Left hindlimb (tissue), 1 donor: ENCODE measurements around the gene GGT5.
"Not testable (repeated sequence)": the region's sequence is repeated elsewhere in the genome, so short reads cannot be mapped to it uniquely, and the experiment has no call there.

Source experiments
- DNase-seq: peaks from one replicate; pipeline ENCODE4 v3.0.0-alpha.2; 2018

The GGT5 gene

GRCh38 chr22:24200619-24201212 lies 44.2 kb downstream of the GGT5 start:
- no peak for DNase-seq

- DNase-seq = no peak
These were observed 46.2 kb downstream of the GGT5 start for GRCh38 chr22:24198682-24199052.

DNA sequence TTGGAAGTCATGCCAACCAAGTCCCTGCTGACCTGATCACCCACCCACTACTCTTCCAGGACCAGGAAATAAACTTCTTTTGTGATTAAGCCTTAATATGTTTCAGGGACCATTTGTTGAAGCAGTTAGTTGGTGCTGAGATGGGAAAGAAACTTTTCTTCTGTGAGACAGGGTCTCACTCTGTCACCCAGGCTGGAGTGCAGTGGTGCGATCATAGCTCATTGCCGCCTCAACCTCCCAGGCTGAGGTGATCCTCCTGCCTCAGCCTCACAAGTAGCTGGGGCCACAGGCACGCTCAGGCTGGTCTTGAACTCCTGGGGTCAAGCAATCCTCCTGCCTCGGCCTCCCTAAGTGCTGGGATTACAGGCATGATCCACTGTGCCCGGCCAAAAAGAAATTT lies 53.0 kb downstream of the GGT5 start:
- DNase-seq = no peak

DNA sequence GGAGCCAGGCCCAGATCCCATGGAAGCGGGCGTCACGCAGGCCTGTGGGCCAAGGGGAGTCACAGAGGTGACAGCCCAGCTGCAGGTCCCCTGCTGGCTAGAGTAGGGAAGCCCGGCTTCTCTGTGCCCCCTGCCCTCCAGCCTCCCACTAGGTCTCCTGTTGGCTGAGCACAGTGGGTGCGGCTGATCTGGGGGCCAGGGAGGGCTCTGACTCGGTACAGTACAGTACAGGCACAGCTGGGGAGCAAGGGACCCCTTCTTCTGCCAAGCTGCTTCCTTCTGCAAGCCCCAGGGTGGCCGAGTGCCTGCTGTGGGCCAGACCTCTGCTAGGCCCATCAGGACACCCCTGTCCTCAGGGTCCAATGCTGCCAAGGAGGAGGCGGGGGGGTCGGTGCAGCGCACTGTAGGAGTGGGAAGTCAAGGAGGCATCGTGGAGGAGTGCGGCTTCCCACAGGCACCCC lies 53.5 kb downstream of the GGT5 start:
- no peak for DNase-seq

DNA sequence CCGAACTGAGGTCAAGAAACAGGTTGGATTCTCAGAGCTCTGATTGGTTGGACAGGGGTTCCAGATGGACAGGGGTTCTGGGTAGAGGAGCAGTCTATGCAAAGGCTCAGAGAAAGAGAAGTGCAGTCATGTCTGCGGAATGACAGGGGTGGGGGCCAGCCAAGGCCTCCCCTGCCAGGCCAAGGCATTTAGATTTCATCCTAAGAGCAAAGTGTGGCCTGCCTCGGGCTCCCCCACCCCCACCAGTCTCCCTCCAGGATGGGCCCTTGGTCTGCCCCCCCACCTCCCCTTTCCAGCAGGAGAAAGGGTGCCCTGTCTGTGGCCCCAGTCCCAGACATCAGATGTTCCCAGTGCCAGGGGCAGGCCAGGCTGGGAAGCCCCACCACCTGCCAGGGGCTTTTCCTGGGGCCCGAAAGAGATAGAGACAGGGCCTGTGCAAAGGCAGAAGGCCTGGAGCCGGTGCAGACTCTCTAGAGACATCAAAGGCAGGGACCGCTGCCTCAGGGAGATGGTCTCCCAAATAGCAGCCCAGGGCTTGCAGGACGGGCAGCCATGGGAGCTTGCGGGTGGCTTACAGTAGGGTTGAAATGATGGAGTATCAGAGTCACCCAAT lies 54.2 kb downstream of the GGT5 start:
- no peak for DNase-seq

GRCh38 chr22:24190159-24190540 lies 54.7 kb downstream of the GGT5 start:
- peak; percentile 31 for DNase-seq

DNA sequence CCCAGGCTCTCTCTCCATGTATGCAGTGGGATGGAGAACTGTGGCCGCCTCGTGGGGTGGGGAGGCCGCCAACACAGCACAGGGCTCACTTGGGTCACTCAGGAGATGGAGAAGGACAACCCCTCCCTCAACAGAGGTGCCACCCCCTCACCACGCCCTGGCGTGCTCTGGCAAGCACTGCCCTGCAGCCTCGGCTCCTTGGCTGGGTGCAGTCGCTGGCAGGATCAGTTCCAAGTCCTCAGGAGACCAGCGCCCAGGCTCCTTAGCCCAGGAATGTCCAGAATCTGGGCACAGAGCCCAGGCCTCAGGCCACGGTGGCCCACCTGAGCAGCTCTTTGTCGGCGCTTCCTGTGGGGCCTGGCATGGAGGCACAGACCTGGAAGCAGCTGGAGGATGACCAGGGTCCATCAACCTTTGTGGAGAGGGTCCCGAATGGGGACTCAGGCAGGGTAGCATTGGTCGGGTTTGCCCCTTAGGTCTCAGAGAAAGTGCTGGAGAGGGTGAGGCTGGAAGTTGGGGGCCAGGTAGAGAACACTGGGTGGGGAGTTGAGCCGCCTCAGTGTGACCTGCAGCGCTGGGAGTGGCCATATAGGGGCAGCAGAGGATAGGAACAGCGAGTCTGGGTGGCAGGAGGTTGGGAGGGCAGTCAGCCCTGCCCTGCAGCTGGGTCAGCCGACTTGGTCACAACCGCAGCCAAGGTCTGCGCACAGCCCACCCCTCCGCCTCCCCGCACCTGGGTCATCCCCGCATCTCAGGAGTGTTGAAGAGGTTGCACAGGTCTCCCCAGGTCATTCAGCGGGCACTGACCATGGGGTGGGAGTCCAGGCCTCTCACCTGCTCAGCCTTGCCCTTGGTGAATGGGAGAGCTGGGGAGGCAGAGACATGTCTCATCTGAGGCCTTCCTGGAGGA lies 55.4 kb downstream of the GGT5 start:
- DNase-seq = peak; percentile 75

- DNase-seq = no peak
These were observed 56.1 kb downstream of the GGT5 start for GRCh38 chr22:24188705-24189248.

- peak; percentile 47 for DNase-seq
These were observed 56.9 kb downstream of the GGT5 start for GRCh38 chr22:24187731-24188644.

- DNase-seq = no peak
These were observed 57.8 kb downstream of the GGT5 start for GRCh38 chr22:24186892-24187670.

DNA sequence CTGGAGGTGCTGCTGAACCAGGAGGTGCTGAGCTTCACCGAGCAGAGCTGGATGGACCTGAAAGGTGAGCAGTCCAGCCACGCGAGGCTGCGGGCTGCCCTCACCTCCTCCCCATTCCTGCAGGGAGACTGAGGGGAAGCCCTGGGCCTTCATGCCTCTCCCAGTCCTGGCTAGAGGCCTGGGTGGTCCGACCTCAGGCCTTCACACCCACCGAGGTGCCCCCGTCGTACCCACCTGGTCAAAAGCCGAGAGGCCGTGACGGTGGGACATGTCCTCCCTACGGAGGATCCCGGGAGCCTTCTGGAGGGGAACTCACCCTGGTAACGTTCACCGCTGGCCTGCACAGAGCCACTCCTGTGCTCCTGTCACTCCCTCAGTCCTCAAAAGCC lies 58.5 kb downstream of the GGT5 start:
- DNase-seq = no peak

DNA sequence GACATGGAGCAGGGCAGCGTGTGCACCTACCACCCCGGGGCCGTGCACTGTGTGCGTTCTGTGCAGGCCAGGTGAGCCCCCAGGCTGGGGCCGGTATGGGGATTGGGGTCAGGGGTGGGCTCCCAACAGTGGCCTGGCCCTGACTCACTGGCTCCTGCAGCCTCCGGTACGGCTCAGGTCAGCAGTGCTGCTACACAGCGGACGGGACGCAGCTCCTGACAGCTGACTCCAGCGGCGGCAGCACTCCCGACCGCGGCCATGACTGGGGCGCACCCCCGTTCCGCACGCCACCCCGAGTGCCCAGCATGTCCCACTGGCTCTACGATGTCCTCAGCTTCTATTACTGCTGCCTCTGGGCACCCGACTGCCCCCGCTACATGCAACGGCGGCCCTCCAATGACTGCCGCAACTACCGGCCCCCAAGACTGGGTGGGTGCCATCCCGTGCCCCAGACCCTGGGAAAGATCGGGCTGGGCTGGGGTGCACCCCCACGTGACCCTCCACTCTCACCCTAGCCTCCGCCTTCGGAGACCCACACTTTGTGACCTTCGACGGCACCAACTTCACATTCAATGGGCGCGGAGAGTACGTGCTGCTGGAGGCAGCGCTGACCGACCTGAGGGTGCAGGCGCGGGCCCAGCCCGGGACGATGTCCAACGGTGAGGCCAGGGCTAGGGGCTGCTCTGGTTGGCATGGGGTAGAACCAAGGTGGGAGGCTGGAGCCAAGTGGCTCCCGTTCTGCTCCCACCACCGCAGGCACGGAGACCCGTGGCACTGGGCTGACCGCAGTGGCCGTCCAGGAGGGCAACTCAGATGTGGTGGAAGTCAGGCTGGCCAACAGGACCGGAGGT lies 59.2 kb downstream of the GGT5 start:
- DNase-seq = peak; percentile 23

- peak; percentile 21 for DNase-seq
These were observed 59.8 kb downstream of the GGT5 start for GRCh38 chr22:24185001-24185500.

GRCh38 chr22:24184057-24184798 lies 60.7 kb downstream of the GGT5 start:
- peak; percentile 13 for DNase-seq

DNA sequence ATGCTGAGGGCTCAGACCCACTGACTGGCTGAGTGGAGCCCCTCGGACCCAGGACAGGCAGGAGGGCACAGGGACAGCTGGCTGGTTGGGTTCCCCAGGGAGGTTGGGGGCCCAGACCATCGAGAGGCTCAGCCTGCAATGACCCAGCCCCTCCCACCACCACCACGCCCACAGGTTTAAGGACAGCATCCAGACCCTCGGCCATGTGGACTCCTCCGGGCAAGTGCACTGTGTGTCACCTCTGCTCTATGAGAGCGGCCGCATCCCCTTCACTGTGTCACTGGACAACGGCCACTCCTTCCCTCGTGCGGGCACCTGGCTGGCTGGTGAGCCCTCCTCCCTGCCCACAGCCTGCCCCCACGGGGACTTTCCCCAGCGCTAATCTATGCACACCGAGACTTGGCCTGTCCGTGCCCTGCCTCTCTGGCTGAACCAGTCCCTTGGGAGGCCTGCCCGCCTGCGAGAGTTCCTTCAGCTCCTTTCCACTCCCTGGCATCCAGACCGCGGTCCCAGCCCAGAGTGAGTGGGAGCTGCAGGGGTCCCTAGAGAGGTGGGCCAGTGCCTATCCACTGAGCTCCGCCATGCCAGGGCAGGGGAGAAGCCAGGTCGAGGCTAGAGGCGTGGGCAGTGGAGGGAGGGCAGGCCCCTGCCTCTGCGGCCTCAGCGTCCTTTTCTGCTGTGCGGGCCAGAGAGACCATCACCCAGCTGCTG lies 61.4 kb downstream of the GGT5 start:
- DNase-seq = peak; percentile 30

DNA sequence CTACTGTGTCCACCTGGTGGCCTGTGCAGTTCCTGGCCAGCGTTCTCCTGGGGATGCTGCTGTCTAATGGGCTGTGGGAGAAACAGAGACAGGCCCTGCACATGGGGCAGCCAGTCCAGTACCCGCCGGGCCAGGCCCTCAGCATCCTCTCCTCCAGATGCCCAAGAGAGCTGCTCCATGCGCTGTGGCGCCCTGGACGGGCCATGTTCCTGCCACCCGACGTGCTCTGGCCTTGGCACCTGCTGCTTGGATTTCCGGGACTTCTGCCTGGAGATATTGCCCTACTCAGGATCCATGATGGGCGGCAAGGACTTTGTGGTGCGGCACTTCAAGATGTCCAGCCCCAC lies 62.0 kb downstream of the GGT5 start:
- not testable (repeated sequence) for DNase-seq

DNA sequence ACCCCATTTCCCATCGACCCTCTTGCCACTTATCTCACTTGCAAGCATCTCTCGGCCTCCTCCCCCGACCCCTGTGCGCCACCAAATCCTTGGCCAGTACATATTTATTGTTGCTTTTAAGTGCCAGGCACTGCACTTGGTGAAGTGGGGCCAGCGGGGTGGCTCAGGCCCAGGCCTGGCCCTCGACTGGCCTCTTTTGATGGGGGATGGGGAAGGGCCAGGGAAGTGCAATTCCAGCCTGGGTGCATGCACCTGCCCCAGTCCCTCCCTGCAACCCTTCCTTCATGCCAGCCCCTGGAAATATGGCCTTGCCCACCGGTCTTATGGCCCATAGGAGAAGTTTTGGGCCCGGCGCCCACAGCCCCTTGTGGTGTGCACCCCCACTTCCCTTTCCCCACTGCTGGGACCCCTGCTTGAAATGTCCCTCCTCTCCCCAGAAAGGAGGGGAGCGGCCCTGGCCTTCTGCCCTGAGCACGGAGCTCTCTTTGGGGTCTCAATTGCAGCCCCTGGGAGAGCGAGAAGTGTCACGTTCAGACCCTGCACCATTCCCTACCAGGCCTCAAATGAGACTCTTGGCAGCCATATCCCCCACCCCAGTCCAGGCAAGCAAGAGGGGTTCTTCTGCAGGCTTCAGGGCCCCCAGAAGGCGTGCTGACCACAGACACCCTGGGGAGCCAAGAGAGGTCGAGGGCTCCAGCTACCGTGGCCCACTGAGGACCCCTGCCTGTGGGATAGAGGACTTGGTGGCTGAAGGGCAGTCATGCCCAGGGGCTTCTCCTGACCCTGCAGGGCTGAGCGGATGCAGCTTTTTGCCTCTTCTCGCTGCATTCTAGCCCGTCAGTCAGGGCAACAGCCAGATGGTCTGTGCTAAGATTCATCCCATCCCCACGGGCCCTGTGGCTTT lies 62.6 kb downstream of the GGT5 start:
- DNase-seq = peak; percentile 47
